HCT116 (cell line): ENCODE data around the gene KRTAP16-1. TPM values are rescaled to one million over a fixed set of nuclear protein-coding genes. Genes with fewer than 3 reads are reported as not detected.

ENCODE experiments used
- ATAC-seq: fragments of 200-7000 bp; cut with Tn5 transposase; 2 replicates; pipeline ENCODE4 v1.9.1; 2020; ENCODE audit warnings: mild to moderate bottlenecking, moderate library complexity
- BruUV-seq: library from RNA; stranded (reverse); fragments of 400-500 nt; replicated peaks from 2 replicates; lab custom pipeline; 2021; lab: Mats Ljungman, UMichigan
- CTCF ChIA-PET: fragments of 300-600 bp; sonication (Branson Sonifier 250); formaldehyde crosslinking; loops from one replicate; lab custom pipeline; 2021; ENCODE audit warnings: antibody characterized with exemption; lab: Charles Lee
- POLR2A ChIA-PET: fragments of 300-600, 350-600 bp; sonication (Branson Sonifier 250); formaldehyde crosslinking; loops from one replicate; lab custom pipeline; 2021; ENCODE audit warnings: antibody characterized with exemption; lab: Charles Lee
- RAD21 ChIA-PET, 2 experiments: fragments of 300-600 bp; sonication (Branson Sonifier 250); formaldehyde crosslinking; loops; one replicate each; lab custom pipeline; 2023; ENCODE audit warnings: low total read pairs in 2 of 2; ENCODE audit not compliant: uncharacterized antibody in 2 of 2, unreplicated experiment in 2 of 2, low non-redundant PET in 1 of 2; lab: Charles Lee
- DNase-seq: peaks from one replicate; pipeline ENCODE4 v3.0.0-alpha.2; 2010; ENCODE audit warnings: low read depth, low spot score
- H2AFZ ChIP-seq: fragments of 200-600 bp; shearing (Covaris generic), sonication (generic); 2 replicates; pipeline ENCODE4 v1.6.1; 2017; ENCODE audit warnings: low read depth, mixed run types, mixed read lengths, antibody characterized with exemption, low read length; ENCODE audit not compliant: poor library complexity, severe bottlenecking
- H3K27ac ChIP-seq: 2 replicates; pipeline ENCODE4 v1.5.1; 2012; ENCODE audit warnings: low read depth, low read length
- H3K27me3 ChIP-seq: fragments of 200-600 bp; sonication (generic); 2 replicates; pipeline ENCODE4 v1.6.1; 2016; ENCODE audit warnings: mixed run types, low read length, mixed read lengths; ENCODE audit not compliant: insufficient read depth
- H3K36me3 ChIP-seq, 2 experiments: fragments of 200-500 bp in 1 of 2; fragments of 200-600 bp in 1 of 2; sonication (Bioruptor generic) in 1 of 2; sonication (generic) in 1 of 2; 2 replicates each; pipeline versions ENCODE4 v1.5.1 to v1.6.1; 2014 to 2016; ENCODE audit warnings: low read length in 2 of 2, inconsistent platforms in 1 of 2, mixed read lengths in 1 of 2, mixed run types in 1 of 2; ENCODE audit not compliant: insufficient read depth in 2 of 2, control insufficient read depth in 1 of 2
- H3K4me1 ChIP-seq, 2 experiments: fragments of 200-600 bp in 1 of 2; sonication (generic) in 1 of 2; 2 replicates each; pipeline versions ENCODE4 v1.5.1 to v1.6.1; 2012 to 2017; ENCODE audit warnings: low read length in 2 of 2, inconsistent platforms in 1 of 2, mild to moderate bottlenecking in 1 of 2, mixed read lengths in 1 of 2, mixed run types in 1 of 2, moderate library complexity in 1 of 2; ENCODE audit not compliant: insufficient read depth in 2 of 2, control insufficient read depth in 1 of 2
- H3K4me2 ChIP-seq: fragments of 200-600 bp; sonication (generic); 2 replicates; pipeline ENCODE4 v1.6.1; 2017; ENCODE audit warnings: mixed run types, low read length, mixed read lengths
- H3K4me3 ChIP-seq, 2 experiments: fragments of 200-600 bp in 1 of 2; sonication (generic) in 1 of 2; replicated peaks in 1 of 2; 2 replicates each; pipeline ENCODE4 v1.5.1; 2011 to 2016; ENCODE audit warnings: low read length in 2 of 2, control low read depth in 1 of 2, low read depth in 1 of 2, mild to moderate bottlenecking in 1 of 2, mixed read lengths in 1 of 2, mixed run types in 1 of 2
- H3K79me2 ChIP-seq: fragments of 200-600 bp; sonication (generic); 2 replicates; pipeline ENCODE4 v1.6.1; 2017; ENCODE audit warnings: mild to moderate bottlenecking, mixed run types, low read length, moderate library complexity, mixed read lengths; ENCODE audit not compliant: insufficient read depth
- H3K9ac ChIP-seq: fragments of 200-600 bp; sonication (generic); 2 replicates; pipeline ENCODE4 v1.6.1; 2016; ENCODE audit warnings: low read length, mixed read lengths
- H3K9me2 ChIP-seq: fragments of 200-600 bp; sonication (generic), shearing (Covaris generic); 2 replicates; pipeline ENCODE4 v1.6.1; 2017; ENCODE audit warnings: mixed run types, mild to moderate bottlenecking, moderate library complexity; ENCODE audit not compliant: insufficient read depth
- H3K9me3 ChIP-seq, 2 experiments: fragments of 200-500 bp in 1 of 2; fragments of 200-600 bp in 1 of 2; sonication (Bioruptor generic) in 1 of 2; sonication (generic) in 1 of 2; 2 replicates each; pipeline ENCODE4 v1.6.1; 2014 to 2017; ENCODE audit warnings: low read length in 2 of 2, mixed read lengths in 2 of 2, inconsistent platforms in 1 of 2, low read depth in 1 of 2, mild to moderate bottlenecking in 1 of 2, mixed run types in 1 of 2, moderate library complexity in 1 of 2; ENCODE audit not compliant: control insufficient read depth in 1 of 2, insufficient read depth in 1 of 2
- H4K20me1 ChIP-seq: fragments of 200-600 bp; sonication (generic), shearing (Covaris generic); 2 replicates; pipeline ENCODE4 v1.6.1; 2017; ENCODE audit warnings: mixed run types, mild to moderate bottlenecking, moderate library complexity; ENCODE audit not compliant: insufficient read depth
- ATF3 ChIP-seq: IDR thresholded peaks from 2 replicates; pipeline ENCODE4 v1.6.1; 2012
- CBX3 ChIP-seq: IDR thresholded peaks from 2 replicates; pipeline ENCODE4 v1.6.1; 2012; ENCODE audit warnings: low read depth
- CEBPB ChIP-seq: IDR thresholded peaks from 2 replicates; pipeline ENCODE4 v1.6.1; 2012; ENCODE audit warnings: low read depth
- EGR1 ChIP-seq: IDR thresholded peaks from 2 replicates; pipeline ENCODE4 v1.6.1; 2012; ENCODE audit warnings: low read depth
- EZH2 ChIP-seq: fragments of 200-600 bp; sonication (generic); IDR thresholded peaks from 2 replicates; pipeline ENCODE4 v1.6.1; 2017; ENCODE audit warnings: antibody characterized with exemption, mixed run types
- EZH2phosphoT487 ChIP-seq: fragments of 200-600 bp; IDR thresholded peaks from 2 replicates; pipeline ENCODE4 v1.6.1; 2018; ENCODE audit warnings: antibody characterized with exemption, borderline replicate concordance
- FOSL1 ChIP-seq: IDR thresholded peaks from 2 replicates; pipeline ENCODE4 v1.6.1; 2012; ENCODE audit warnings: low read depth
- JUND ChIP-seq: IDR thresholded peaks from 2 replicates; pipeline ENCODE4 v1.6.1; 2012
- POLR2AphosphoS5 ChIP-seq: IDR thresholded peaks from 2 replicates; pipeline ENCODE4 v1.6.1; 2011; ENCODE audit warnings: mild to moderate bottlenecking, low read depth, low read length, moderate library complexity
- RAD21 ChIP-seq: IDR thresholded peaks from 2 replicates; pipeline ENCODE4 v1.6.1; 2012; ENCODE audit warnings: low read depth, mild to moderate bottlenecking
- REST ChIP-seq: IDR thresholded peaks from 2 replicates; pipeline ENCODE4 v1.6.1; 2012; ENCODE audit warnings: low read depth
- SIN3A ChIP-seq: IDR thresholded peaks from 2 replicates; pipeline ENCODE4 v1.6.1; 2012; ENCODE audit warnings: low read depth
- SP1 ChIP-seq: IDR thresholded peaks from 2 replicates; pipeline ENCODE4 v1.6.1; 2012; ENCODE audit warnings: low read depth
- SRF ChIP-seq: IDR thresholded peaks from 2 replicates; pipeline ENCODE4 v1.6.1; 2012; ENCODE audit warnings: low read depth
- TCF7L2 ChIP-seq: IDR thresholded peaks from 2 replicates; pipeline ENCODE4 v1.7.0; 2011; ENCODE audit warnings: borderline replicate concordance, inconsistent platforms; ENCODE audit not compliant: insufficient read depth, insufficient read length; ENCODE audit errors: extremely low read depth
- ZBTB33 ChIP-seq: IDR thresholded peaks from 2 replicates; pipeline ENCODE4 v1.6.1; 2011; ENCODE audit warnings: mild to moderate bottlenecking, low read length, moderate library complexity; ENCODE audit not compliant: insufficient replicate concordance; ENCODE audit errors: extremely low read depth
- ZFX ChIP-seq: fragments of 450-650 bp; IDR thresholded peaks from 2 replicates; pipeline ENCODE4 v1.6.1; 2017
- ZNF274 ChIP-seq: fragments of 200-500 bp; sonication (Bioruptor generic); IDR thresholded peaks from 2 replicates; pipeline ENCODE4 v1.6.1; 2014; ENCODE audit warnings: mild to moderate bottlenecking, low read depth, low read length, inconsistent platforms
- intact Hi-C: fragments of 100-400 bp; cut with micrococcal nuclease; formaldehyde crosslinking; loops from 2 replicates; pipeline ENCODE4 v1.10.0; 2022
- total RNA-seq: library from RNA; stranded (reverse); gene quantifications from one replicate; pipeline ENCODE4 v1.2.1, GENCODE V29; 2021; ENCODE audit not compliant: unreplicated experiment

The KRTAP16-1 gene
- total RNA-seq, 1 experiment from 2014 or later: not detected

GRCh38 chr17:41340934-41341861 is 32.1 kb upstream of the KRTAP16-1 start:
- H3K9me3 ChIP-seq: peaks cover 3 to 9% of the 10 kb centered on the region in 2 experiments; a peak in 1 of 4 replicates
- DNase-seq: no peak
- no peaks in the 10 kb centered on the region for H4K20me1 ChIP-seq
- BruUV-seq: no TSS peak
- POLR2A ChIA-PET: no interaction called here
- intact Hi-C loops: no loop called here
- RAD21 ChIA-PET: no interaction called here
- TF ChIP-seq JUND (no peak), CEBPB (no peak), REST (no peak), ZBTB33 (no peak), SIN3A (no peak), EZH2 (no peak), POLR2AphosphoS5 (no peak), ZNF274 (no peak), RAD21 (no peak), SRF (no peak), ATF3 (no peak), TCF7L2 (no peak), CBX3 (no peak), FOSL1 (no peak), ZFX (no peak), EZH2phosphoT487 (no peak), EGR1 (no peak), SP1 (no peak)
- no peak overlapping the region for H3K4me3 ChIP-seq
- no peak overlapping the region for H3K9ac ChIP-seq
- H3K36me3 ChIP-seq: no peaks in the 10 kb centered on the region
- no peak overlapping the region for H2AFZ ChIP-seq
- H3K9me2 ChIP-seq: no peaks in the 10 kb centered on the region
- no peak for ATAC-seq
- no peak overlapping the region for H3K4me2 ChIP-seq
- H3K79me2 ChIP-seq: no peaks in the 10 kb centered on the region
- CTCF ChIA-PET: interaction anchor here (1.1 kb wide), 1 partner anchor 12 kb away, joined by 3 read pairs; no protein-coding TSS in a partner anchor
- no peaks in the 10 kb centered on the region for H3K4me1 ChIP-seq
- H3K27ac ChIP-seq: no peak overlapping the region
- no peaks in the 10 kb centered on the region for H3K27me3 ChIP-seq
